OCI-LY7 (cell line): ENCODE data around the gene SYT7. TPM values are rescaled to one million over a fixed set of nuclear protein-coding genes. Genes with fewer than 3 reads are reported as not detected.

Experiments used
- BruUV-seq: library from RNA; stranded (reverse); fragments of 400-500 nt; replicated peaks from 2 replicates; lab custom pipeline; 2021; lab: Mats Ljungman, UMichigan
- CTCF ChIA-PET: fragments of 300-600 bp; sonication (Branson Sonifier 250); formaldehyde crosslinking; loops from one replicate; lab custom pipeline; 2022; ENCODE audit warnings: antibody characterized with exemption; ENCODE audit not compliant: unreplicated experiment; lab: Charles Lee
- POLR2A ChIA-PET: fragments of 300-600 bp; sonication (Branson Sonifier 250); formaldehyde crosslinking; loops from one replicate; lab custom pipeline; 2022; ENCODE audit warnings: antibody characterized with exemption; lab: Charles Lee
- DNase-seq: peaks from one replicate; pipeline ENCODE4 v3.0.0-alpha.2; 2015; ENCODE audit warnings: low spot score
- H2AFZ ChIP-seq: fragments of 200-600 bp; sonication (generic), shearing (Covaris generic); 2 replicates; pipeline ENCODE4 v1.6.1; 2014; ENCODE audit warnings: mild to moderate bottlenecking, antibody characterized with exemption, low read length, moderate library complexity
- H3K27ac ChIP-seq: fragments of 200-600 bp; sonication (generic); 2 replicates; pipeline ENCODE4 v1.5.1; 2014; ENCODE audit warnings: mixed run types, low read depth, mild to moderate bottlenecking, moderate library complexity, low read length, inconsistent platforms; ENCODE audit not compliant: poor library complexity, severe bottlenecking
- H3K36me3 ChIP-seq: fragments of 200-600 bp; sonication (generic); 2 replicates; pipeline ENCODE4 v1.6.1; 2014; ENCODE audit warnings: mild to moderate bottlenecking, antibody characterized with exemption, low read length, moderate library complexity, mixed read lengths; ENCODE audit not compliant: insufficient read depth
- H3K4me1 ChIP-seq: fragments of 200-600 bp; sonication (generic); 2 replicates; pipeline ENCODE4 v1.5.1; 2014; ENCODE audit warnings: mild to moderate bottlenecking, low read length; ENCODE audit not compliant: insufficient read depth, poor library complexity, severe bottlenecking
- H3K4me2 ChIP-seq: fragments of 200-600 bp; sonication (generic); 2 replicates; pipeline ENCODE4 v1.6.1; 2014; ENCODE audit warnings: mild to moderate bottlenecking, low read length
- H3K4me3 ChIP-seq: fragments of 200-600 bp; sonication (generic); 2 replicates; pipeline ENCODE4 v1.5.1; 2014; ENCODE audit warnings: mild to moderate bottlenecking, low read depth, low read length; ENCODE audit not compliant: poor library complexity, severe bottlenecking
- H3K79me2 ChIP-seq: fragments of 200-600 bp; sonication (generic); 2 replicates; pipeline ENCODE4 v1.6.1; 2016; ENCODE audit warnings: low read depth, mild to moderate bottlenecking, low read length, moderate library complexity, mixed read lengths; ENCODE audit not compliant: insufficient read depth
- H3K9me2 ChIP-seq: fragments of 200-600 bp; sonication (generic); 2 replicates; pipeline ENCODE4 v1.6.1; 2016; ENCODE audit warnings: mild to moderate bottlenecking, low read length, mixed read lengths; ENCODE audit not compliant: insufficient read depth
- H3K9me3 ChIP-seq: fragments of 200-600 bp; sonication (generic); 2 replicates; pipeline ENCODE4 v1.6.1; 2014; ENCODE audit warnings: mild to moderate bottlenecking, mixed run types, low read length, mixed read lengths
- H4K20me1 ChIP-seq: fragments of 200-600 bp; sonication (generic); 2 replicates; pipeline ENCODE4 v1.6.1; 2014; ENCODE audit warnings: mild to moderate bottlenecking, antibody characterized with exemption, low read length, moderate library complexity, mixed read lengths; ENCODE audit not compliant: insufficient read depth
- CTCF ChIP-seq: fragments of 200-600 bp; sonication (generic); conservative IDR thresholded peaks from 2 replicates; pipeline ENCODE4 v1.5.1; 2014; ENCODE audit warnings: mild to moderate bottlenecking, antibody characterized with exemption, low read length, moderate library complexity, mixed read lengths
- EZH2phosphoT487 ChIP-seq: fragments of 200-600 bp; sonication (generic); IDR thresholded peaks from 2 replicates; pipeline ENCODE4 v1.6.1; 2018; ENCODE audit warnings: low read depth, borderline replicate concordance, mild to moderate bottlenecking, mixed run types, antibody characterized with exemption, low read length, moderate library complexity, mixed read lengths
- intact Hi-C: fragments of 100-400 bp; cut with micrococcal nuclease; formaldehyde crosslinking; loops from one replicate; pipeline ENCODE4 v1.10.0; 2022; ENCODE audit not compliant: unreplicated experiment
- total RNA-seq, 2 experiments: library from RNA; depleted of rRNA in 1 of 2; stranded (reverse); fragments of >200 nt in 1 of 2; shearing (Covaris generic) in 1 of 2; gene quantifications; 2 replicates each; pipeline ENCODE4 v1.2.3, GENCODE V29; 2014 to 2022

Gene SYT7
- total RNA-seq, 2 experiments from 2014 or later: not detected

- ChIA-PET CTCF (no interaction called here), POLR2A (no interaction called here)
- BruUV-seq: no TSS peak
- no peaks in the 10 kb centered on the region for H3K9me3 ChIP-seq
- H2AFZ ChIP-seq: no peak overlapping the region
- H4K20me1 ChIP-seq: no peaks in the 10 kb centered on the region
- intact Hi-C loops: no loop called here
- no peak overlapping the region for H3K4me3 ChIP-seq
- H3K9me2 ChIP-seq: no peaks in the 10 kb centered on the region
- H3K4me2 ChIP-seq: no peak overlapping the region
- H3K4me1 ChIP-seq: no peaks in the 10 kb centered on the region
- TF ChIP-seq CTCF (no peak), EZH2phosphoT487 (no peak)
- no peak overlapping the region for H3K27ac ChIP-seq
- no peak for DNase-seq
- H3K36me3 ChIP-seq: no peaks in the 10 kb centered on the region
- H3K79me2 ChIP-seq: no peaks in the 10 kb centered on the region
Observed at GRCh38 chr11:61488651-61489291, 92.1 kb downstream of the SYT7 start.

GRCh38 chr11:61487342-61488025, 93.4 kb downstream of the SYT7 start:
- Histone ChIP-seq H3K4me1 (no peaks in the 10 kb centered on the region), H4K20me1 (no peaks in the 10 kb centered on the region), H3K9me3 (no peaks in the 10 kb centered on the region), H3K4me2 (no peak overlapping the region), H2AFZ (no peak overlapping the region), H3K36me3 (no peaks in the 10 kb centered on the region), H3K9me2 (no peaks in the 10 kb centered on the region), H3K79me2 (no peaks in the 10 kb centered on the region), H3K27ac (no peak overlapping the region), H3K4me3 (no peak overlapping the region)
- ChIA-PET POLR2A (interaction anchor here (0.6 to 0.7 kb wide), 2 partner anchors 34 to 66 kb away, joined by 3 read pairs; no protein-coding TSS in a partner anchor), CTCF (no interaction called here)
- no peak for DNase-seq
- intact Hi-C loops: no loop called here
- TF ChIP-seq CTCF: no peak
- BruUV-seq: no TSS peak

- no peaks in the 10 kb centered on the region for H3K9me2 ChIP-seq
- no peaks in the 10 kb centered on the region for H3K4me1 ChIP-seq
- no peaks in the 10 kb centered on the region for H3K36me3 ChIP-seq
- no TSS peak for BruUV-seq
- ChIA-PET CTCF (no interaction called here), POLR2A (interaction anchor here (0.6 kb wide), 1 partner anchor 35 kb away, joined by 3 read pairs; no protein-coding TSS in a partner anchor)
- no peaks in the 10 kb centered on the region for H3K9me3 ChIP-seq
- TF ChIP-seq CTCF (no peak), EZH2phosphoT487 (no peak)
- H2AFZ ChIP-seq: no peak overlapping the region
- H3K4me3 ChIP-seq: no peak overlapping the region
- no peak overlapping the region for H3K27ac ChIP-seq
- no peak overlapping the region for H3K4me2 ChIP-seq
- intact Hi-C loops: no loop called here
- DNase-seq: no peak
- no peaks in the 10 kb centered on the region for H4K20me1 ChIP-seq
- no peaks in the 10 kb centered on the region for H3K79me2 ChIP-seq
Observed at GRCh38 chr11:61486779-61487178, 94.1 kb downstream of the SYT7 start.
